H9 (cell line): ENCODE measurements around the gene MRPS18A. TPM values are rescaled to one million over a fixed set of nuclear protein-coding genes. Genes with fewer than 3 reads are reported as not detected.

ENCODE experiments used
- DNase-seq: peaks from one replicate; pipeline ENCODE4 v3.0.0-alpha.2; 2017
- H2AFZ ChIP-seq: one replicate; pipeline ENCODE4 v1.6.1; 2013; ENCODE audit warnings: mild to moderate bottlenecking, low read length, control low read depth, moderate library complexity
- H2AK5ac ChIP-seq: 2 replicates; pipeline ENCODE4 v1.6.1; 2013; ENCODE audit warnings: low read length, control low read depth, mixed read lengths; ENCODE audit not compliant: insufficient read length
- H2BK120ac ChIP-seq: one replicate; pipeline ENCODE4 v1.6.1; 2013; ENCODE audit warnings: low read depth, mild to moderate bottlenecking, low read length, control low read depth, inconsistent platforms; ENCODE audit not compliant: poor library complexity, severe bottlenecking
- H2BK12ac ChIP-seq: 2 replicates; pipeline ENCODE4 v1.6.1; 2013; ENCODE audit warnings: low read length, control low read depth, mixed read lengths, low read depth; ENCODE audit not compliant: insufficient read length
- H2BK15ac ChIP-seq: 2 replicates; pipeline ENCODE4 v1.6.1; 2013; ENCODE audit warnings: low read depth, low read length, control low read depth
- H2BK20ac ChIP-seq: one replicate; pipeline ENCODE4 v1.6.1; 2013; ENCODE audit warnings: low read depth, mild to moderate bottlenecking, low read length, control low read depth, inconsistent platforms; ENCODE audit not compliant: poor library complexity, severe bottlenecking
- H2BK5ac ChIP-seq: 2 replicates; pipeline ENCODE4 v1.6.1; 2013; ENCODE audit warnings: low read length, control low read depth, mixed read lengths; ENCODE audit not compliant: insufficient read length
- H3K14ac ChIP-seq: 2 replicates; pipeline ENCODE4 v1.6.1; 2013; ENCODE audit warnings: low read length, control low read depth; ENCODE audit not compliant: insufficient read depth
- H3K18ac ChIP-seq: 2 replicates; pipeline ENCODE4 v1.6.1; 2013; ENCODE audit warnings: low read depth, mild to moderate bottlenecking, mixed read lengths, low read length, control low read depth; ENCODE audit not compliant: insufficient read length
- H3K23ac ChIP-seq: 2 replicates; pipeline ENCODE4 v1.6.1; 2013; ENCODE audit warnings: low read length, control low read depth, mixed read lengths, low read depth; ENCODE audit not compliant: insufficient read length
- H3K23me2 ChIP-seq: 2 replicates; pipeline ENCODE4 v1.6.1; 2013; ENCODE audit warnings: low read depth, mild to moderate bottlenecking, mixed read lengths, low read length, control low read depth; ENCODE audit not compliant: insufficient read length, poor library complexity, severe bottlenecking
- H3K27ac ChIP-seq: 2 replicates; pipeline ENCODE4 v1.5.1; 2013; ENCODE audit warnings: low read length, control low read depth, mixed read lengths, low read depth; ENCODE audit not compliant: insufficient read length
- H3K27me3 ChIP-seq: 2 replicates; pipeline ENCODE4 v1.6.1; 2013; ENCODE audit warnings: low read length, control low read depth, inconsistent platforms; ENCODE audit not compliant: insufficient read depth
- H3K4ac ChIP-seq: 2 replicates; pipeline ENCODE4 v1.6.1; 2013; ENCODE audit warnings: low read depth, mild to moderate bottlenecking, control low read depth, inconsistent platforms, low read length, moderate library complexity
- H3K4me1 ChIP-seq: 2 replicates; pipeline ENCODE4 v1.6.1; 2013; ENCODE audit warnings: low read length, control low read depth, inconsistent platforms; ENCODE audit not compliant: insufficient read depth
- H3K4me2 ChIP-seq: 2 replicates; pipeline ENCODE4 v1.6.1; 2013; ENCODE audit warnings: low read length, control low read depth, mixed read lengths; ENCODE audit not compliant: insufficient read length, insufficient read depth
- H3K56ac ChIP-seq: 2 replicates; pipeline ENCODE4 v1.6.1; 2013; ENCODE audit warnings: low read depth, mild to moderate bottlenecking, mixed read lengths, low read length, control low read depth; ENCODE audit not compliant: insufficient read length
- H3K79me1 ChIP-seq: 2 replicates; pipeline ENCODE4 v1.6.1; 2013; ENCODE audit warnings: low read depth, mild to moderate bottlenecking, moderate library complexity, low read length, control low read depth, inconsistent platforms; ENCODE audit not compliant: insufficient read depth, poor library complexity, severe bottlenecking
- H3K79me2 ChIP-seq: 2 replicates; pipeline ENCODE4 v1.6.1; 2013; ENCODE audit warnings: low read length, control low read depth, inconsistent platforms; ENCODE audit not compliant: insufficient read depth
- H3K9ac ChIP-seq: 2 replicates; pipeline ENCODE4 v1.6.1; 2013; ENCODE audit warnings: low read length, control low read depth, mixed read lengths; ENCODE audit not compliant: insufficient read length; ENCODE audit errors: extremely low read depth
- H3K9me3 ChIP-seq: one replicate; pipeline ENCODE4 v1.6.1; 2013; ENCODE audit warnings: low read depth, low read length, inconsistent platforms; ENCODE audit not compliant: control insufficient read depth
- H3T11ph ChIP-seq: one replicate; pipeline ENCODE4 v1.6.1; 2013; ENCODE audit warnings: mild to moderate bottlenecking, low read length, control low read depth, inconsistent platforms
- H4K20me1 ChIP-seq: one replicate; pipeline ENCODE4 v1.6.1; 2013; ENCODE audit not compliant: control insufficient read depth, insufficient read length, insufficient read depth
- H4K5ac ChIP-seq: 2 replicates; pipeline ENCODE4 v1.6.1; 2013; ENCODE audit warnings: low read depth, mild to moderate bottlenecking, mixed read lengths, low read length, control low read depth; ENCODE audit not compliant: insufficient read length
- H4K8ac ChIP-seq: replicated peaks from 2 replicates; pipeline ENCODE4 v1.6.1; 2013; ENCODE audit warnings: low read length, control low read depth, mixed read lengths, low read depth; ENCODE audit not compliant: insufficient read length
- H4K91ac ChIP-seq: 2 replicates; pipeline ENCODE4 v1.6.1; 2013; ENCODE audit warnings: low read depth, mild to moderate bottlenecking, moderate library complexity, mixed read lengths, low read length, control low read depth; ENCODE audit not compliant: insufficient read length
- H3K27ac Mint-ChIP-seq, 3 experiments: 2 replicates in 2 of 3; 3 replicates in 1 of 3; pipeline ENCODE4 v1.8.0; 2020 to 2021; ENCODE audit warnings: mixed read lengths in 3 of 3, mild to moderate bottlenecking in 1 of 3, moderate library complexity in 1 of 3
- H3K27me3 Mint-ChIP-seq: 2 replicates; pipeline ENCODE4 v1.8.0; 2021; ENCODE audit warnings: low read depth, mild to moderate bottlenecking, moderate library complexity, mixed read lengths
- H3K36me3 Mint-ChIP-seq, 3 experiments: 2 replicates in 2 of 3; 3 replicates in 1 of 3; pipeline ENCODE4 v1.8.0; 2020 to 2021; ENCODE audit warnings: low read depth in 3 of 3, mixed read lengths in 3 of 3; ENCODE audit not compliant: insufficient read depth in 1 of 3
- H3K4me1 Mint-ChIP-seq, 2 experiments: 2 replicates each; pipeline ENCODE4 v1.8.0; 2020; ENCODE audit warnings: mixed read lengths in 2 of 2
- H3K4me3 Mint-ChIP-seq, 2 experiments: 2 replicates in 1 of 2; 3 replicates in 1 of 2; pipeline ENCODE4 v1.8.0; 2020 to 2021; ENCODE audit warnings: mild to moderate bottlenecking in 2 of 2, mixed read lengths in 2 of 2, moderate library complexity in 1 of 2
- H3K9me3 Mint-ChIP-seq, 2 experiments: 2 replicates in 1 of 2; 3 replicates in 1 of 2; pipeline ENCODE4 v1.8.0; 2020; ENCODE audit warnings: mild to moderate bottlenecking in 2 of 2, mixed read lengths in 2 of 2, moderate library complexity in 1 of 2
- WGBS: extraction: QIAGEN DNeasy Blood & Tissue Kit; methylation state at CpG from one replicate; pipeline ENCODE4 v1.1.7; 2013; ENCODE audit warnings: missing lambda C conversion rate, low lambda C conversion rate, mixed read lengths; ENCODE audit not compliant: insufficient read length; ENCODE audit errors: extremely low coverage; 5-methylcytosine and 5-hydroxymethylcytosine counted together
- total RNA-seq: library from RNA; stranded (reverse); gene quantifications from 2 replicates; pipeline ENCODE4 v1.2.1, GENCODE V29; 2021
- TF ChIP-seq, protein P1 (sequence below): fragments of 200-600 bp; sonication (generic); conservative IDR thresholded peaks from 3 replicates; pipeline ENCODE4 v1.8.0; 2021; ENCODE audit warnings: antibody characterized with exemption, mild to moderate bottlenecking

MRPS18A gene
- total RNA-seq, 1 experiment from 2014 or later: 65.1 TPM

DNA sequence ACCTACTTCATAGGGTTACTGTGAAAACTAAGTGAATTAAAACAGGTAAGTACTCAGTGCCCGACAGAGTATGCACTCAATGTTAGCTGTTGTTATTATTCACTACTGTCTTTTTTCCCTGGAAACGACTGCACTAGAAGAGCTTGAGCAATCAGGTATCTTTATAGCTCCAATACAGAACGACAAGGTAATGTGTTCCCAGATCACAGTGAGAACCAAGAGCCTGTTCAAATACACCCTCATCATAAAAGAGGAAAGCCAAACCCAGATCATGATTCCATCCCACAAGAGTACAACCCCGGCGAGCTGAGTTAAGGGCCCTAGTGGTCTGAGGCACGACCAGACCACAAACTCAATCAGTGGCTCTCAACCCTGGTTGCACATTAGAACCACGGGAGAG is 9.8 kb downstream of the MRPS18A start:
- no peak overlapping the region for H3K56ac ChIP-seq
- Mint-ChIP-seq H3K27me3 (no peaks in the 10 kb centered on the region), H3K27ac (no peak overlapping the region), H3K4me3 (no peak overlapping the region), H3K36me3 (peaks cover 40 to 76% (median 50%) of the 10 kb centered on the region in 3 experiments), H3K9me3 (no peaks in the 10 kb centered on the region), H3K4me1 (peaks cover 4 to 5% of the 10 kb centered on the region in 2 experiments)
- no peak overlapping the region for H3K4ac ChIP-seq
- no peaks in the 10 kb centered on the region for H3K4me1 ChIP-seq
- H4K5ac ChIP-seq: no peak overlapping the region
- H3K9ac ChIP-seq: no peak overlapping the region
- H4K20me1 ChIP-seq: no peaks in the 10 kb centered on the region
- WGBS: no CpG with 5 or more reads among the region's 7 CpGs
- no peak overlapping the region for H2AFZ ChIP-seq
- H3K14ac ChIP-seq: no peak overlapping the region
- no peak overlapping the region for H2BK120ac ChIP-seq
- no peak overlapping the region for H2BK20ac ChIP-seq
- no peaks in the 10 kb centered on the region; the same call in 1 of the 2 replicates for H3K27me3 ChIP-seq
- H2BK15ac ChIP-seq: no peak overlapping the region
- no peaks in the 10 kb centered on the region for H3K23me2 ChIP-seq
- TF ChIP-seq, protein P1, sequence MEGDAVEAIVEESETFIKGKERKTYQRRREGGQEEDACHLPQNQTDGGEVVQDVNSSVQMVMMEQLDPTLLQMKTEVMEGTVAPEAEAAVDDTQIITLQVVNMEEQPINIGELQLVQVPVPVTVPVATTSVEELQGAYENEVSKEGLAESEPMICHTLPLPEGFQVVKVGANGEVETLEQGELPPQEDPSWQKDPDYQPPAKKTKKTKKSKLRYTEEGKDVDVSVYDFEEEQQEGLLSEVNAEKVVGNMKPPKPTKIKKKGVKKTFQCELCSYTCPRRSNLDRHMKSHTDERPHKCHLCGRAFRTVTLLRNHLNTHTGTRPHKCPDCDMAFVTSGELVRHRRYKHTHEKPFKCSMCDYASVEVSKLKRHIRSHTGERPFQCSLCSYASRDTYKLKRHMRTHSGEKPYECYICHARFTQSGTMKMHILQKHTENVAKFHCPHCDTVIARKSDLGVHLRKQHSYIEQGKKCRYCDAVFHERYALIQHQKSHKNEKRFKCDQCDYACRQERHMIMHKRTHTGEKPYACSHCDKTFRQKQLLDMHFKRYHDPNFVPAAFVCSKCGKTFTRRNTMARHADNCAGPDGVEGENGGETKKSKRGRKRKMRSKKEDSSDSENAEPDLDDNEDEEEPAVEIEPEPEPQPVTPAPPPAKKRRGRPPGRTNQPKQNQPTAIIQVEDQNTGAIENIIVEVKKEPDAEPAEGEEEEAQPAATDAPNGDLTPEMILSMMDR: no peak
- no peak overlapping the region for H4K8ac ChIP-seq
- no peaks in the 10 kb centered on the region for H3K9me3 ChIP-seq
- no peak overlapping the region for H2AK5ac ChIP-seq
- H3K27ac ChIP-seq: no peak overlapping the region
- no peak overlapping the region for H3T11ph ChIP-seq
- no peak overlapping the region for H3K4me2 ChIP-seq
- H2BK5ac ChIP-seq: no peak overlapping the region
- no peak overlapping the region for H2BK12ac ChIP-seq
- no peak overlapping the region for H3K18ac ChIP-seq
- no peaks in the 10 kb centered on the region; the same call in 1 of the 2 replicates for H3K79me2 ChIP-seq
- H3K79me1 ChIP-seq: no peaks in the 10 kb centered on the region
- H4K91ac ChIP-seq: no peak overlapping the region
- no peak overlapping the region for H3K23ac ChIP-seq
- DNase-seq: no peak
